Activated naive CD4-positive, alpha-beta T cell treated with anti-CD3 and anti-CD28 coated beads, Interleukin-2, amount 10 ng/mL, durations not matched to agents 7 days and 5 days (primary cell): Measurements from ENCODE around the gene SETD5.
"Not testable (repeated sequence)": the region's sequence is repeated elsewhere in the genome, so short reads cannot be mapped to it uniquely, and the experiment has no call there.

Experiments
- CTCF ChIA-PET: fragments of 350-600 bp; sonication (Branson Sonifier 250); formaldehyde crosslinking; loops from one replicate; lab custom pipeline; 2021; ENCODE audit warnings: antibody characterized with exemption; lab: Charles Lee
- DNase-seq: peaks from one replicate; pipeline ENCODE4 v3.0.0-alpha.2; 2020
- H3K27ac Mint-ChIP-seq: one replicate; pipeline ENCODE4 v1.8.0; 2021; ENCODE audit warnings: mild to moderate bottlenecking, moderate library complexity, mixed read lengths
- H3K27me3 Mint-ChIP-seq: one replicate; pipeline ENCODE4 v1.8.0; 2021; ENCODE audit warnings: mild to moderate bottlenecking, mixed read lengths
- H3K36me3 Mint-ChIP-seq: one replicate; pipeline ENCODE4 v1.8.0; 2021; ENCODE audit warnings: mixed read lengths
- H3K4me1 Mint-ChIP-seq: one replicate; pipeline ENCODE4 v1.8.0; 2021; ENCODE audit warnings: mixed read lengths
- H3K4me3 Mint-ChIP-seq: one replicate; pipeline ENCODE4 v1.8.0; 2021; ENCODE audit warnings: mild to moderate bottlenecking, moderate library complexity, mixed read lengths
- H3K9me3 Mint-ChIP-seq: one replicate; pipeline ENCODE4 v1.8.0; 2021; ENCODE audit warnings: mixed read lengths

Gene SETD5

GRCh38 chr3:9474482-9474881 lies 77.1 kb downstream of the SETD5 start:
- CTCF ChIA-PET, result no interaction called here
- no peaks in the 10 kb centered on the region for H3K27me3 Mint-ChIP-seq
- no peak for DNase-seq
- no peaks in the 10 kb centered on the region for H3K9me3 Mint-ChIP-seq
- H3K36me3 Mint-ChIP-seq, result peaks cover 79% of the 10 kb centered on the region
- H3K4me1 Mint-ChIP-seq, result no peaks in the 10 kb centered on the region
- no peak overlapping the region for H3K27ac Mint-ChIP-seq
- no peak overlapping the region for H3K4me3 Mint-ChIP-seq

DNA sequence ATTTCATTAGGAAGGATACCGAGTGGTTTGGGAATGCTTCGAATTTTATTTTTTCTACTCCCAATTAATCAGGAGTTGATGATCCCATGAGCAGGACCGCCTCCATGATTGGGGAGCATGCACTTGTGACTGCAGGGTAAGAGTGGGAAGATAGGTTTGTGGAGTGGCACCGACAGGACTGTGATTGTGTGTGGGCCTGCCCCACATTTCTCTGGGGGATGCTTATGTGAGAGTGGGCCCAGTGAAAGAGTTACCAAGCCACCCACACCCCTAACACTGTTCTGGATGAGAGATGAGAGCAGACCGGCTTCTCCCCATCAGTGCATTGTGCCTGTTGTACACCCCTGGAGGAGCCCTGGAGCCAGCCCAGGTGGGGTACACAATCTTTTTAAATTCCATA lies 79.5 kb downstream of the SETD5 start:
- H3K36me3 Mint-ChIP-seq, result peaks cover 69% of the 10 kb centered on the region
- H3K4me1 Mint-ChIP-seq, result no peaks in the 10 kb centered on the region
- DNase-seq, result no peak
- H3K27me3 Mint-ChIP-seq, result no peaks in the 10 kb centered on the region
- H3K27ac Mint-ChIP-seq, result no peak overlapping the region
- H3K9me3 Mint-ChIP-seq, result no peaks in the 10 kb centered on the region
- no peak overlapping the region for H3K4me3 Mint-ChIP-seq
- CTCF ChIA-PET, result no interaction called here

GRCh38 chr3:9480265-9480664 lies 82.8 kb downstream of the SETD5 start:
- no peaks in the 10 kb centered on the region for H3K9me3 Mint-ChIP-seq

GRCh38 chr3:9485248-9485647 lies 87.8 kb downstream of the SETD5 start:
- no peak overlapping the region for H3K27ac Mint-ChIP-seq
- no peak overlapping the region for H3K4me3 Mint-ChIP-seq
- peaks cover 26% of the 10 kb centered on the region for H3K36me3 Mint-ChIP-seq
- no peaks in the 10 kb centered on the region for H3K27me3 Mint-ChIP-seq
- H3K4me1 Mint-ChIP-seq, result no peaks in the 10 kb centered on the region
- CTCF ChIA-PET, result no interaction called here
- DNase-seq, result no peak
- no peaks in the 10 kb centered on the region for H3K9me3 Mint-ChIP-seq

More at GRCh38 chr3:9480265-9480664, 82.8 kb downstream of the SETD5 start:
- no peaks in the 10 kb centered on the region for H3K27me3 Mint-ChIP-seq
- CTCF ChIA-PET, result no interaction called here
- peaks cover 50% of the 10 kb centered on the region for H3K36me3 Mint-ChIP-seq
- DNase-seq, result no peak
- H3K4me1 Mint-ChIP-seq, result no peaks in the 10 kb centered on the region
- H3K4me3 Mint-ChIP-seq, result no peak overlapping the region
- H3K27ac Mint-ChIP-seq, result no peak overlapping the region

GRCh38 chr3:9491506-9491905 lies 94.1 kb downstream of the SETD5 start:
- CTCF ChIA-PET, result interaction anchor here (0.7 to 3.3 kb wide), 3 partner anchors 10 to 138 kb away, joined by 3 to 17 read pairs (median 6); no protein-coding TSS in a partner anchor
- Mint-ChIP-seq H3K4me1 (no peaks in the 10 kb centered on the region), H3K9me3 (no peaks in the 10 kb centered on the region), H3K4me3 (no peak overlapping the region), H3K27me3 (no peaks in the 10 kb centered on the region), H3K27ac (no peak overlapping the region), H3K36me3 (peaks cover 9% of the 10 kb centered on the region)
- no peak for DNase-seq

DNA sequence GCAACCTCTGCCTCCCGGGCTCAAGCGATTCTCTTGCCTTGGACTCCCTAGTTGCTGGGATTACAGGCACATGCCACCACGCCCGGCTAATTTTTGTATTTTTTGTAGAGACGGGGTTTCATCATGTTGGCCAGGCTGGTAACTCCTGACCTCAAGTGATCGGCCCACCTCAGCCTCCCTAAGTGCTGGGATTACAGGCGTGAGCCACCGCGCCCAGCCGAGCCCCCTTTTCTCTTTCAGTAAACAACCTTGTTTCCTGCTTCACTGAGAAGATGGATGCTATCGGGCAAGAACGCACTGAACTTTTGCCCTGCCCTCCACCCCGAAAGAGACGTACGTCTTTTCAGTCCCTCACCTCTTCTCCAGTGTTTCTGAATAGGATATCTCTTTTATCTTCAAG lies 96.6 kb downstream of the SETD5 start:
- H3K27ac Mint-ChIP-seq, H3K36me3 Mint-ChIP-seq, DNase-seq, H3K4me3 Mint-ChIP-seq, H3K4me1 Mint-ChIP-seq, H3K9me3 Mint-ChIP-seq: not testable (repeated sequence)
- CTCF ChIA-PET, result interaction anchor here (3.3 kb wide), 1 partner anchor 10 kb away, joined by 17 read pairs; no protein-coding TSS in a partner anchor
- H3K27me3 Mint-ChIP-seq, result peaks cover 11% of the 10 kb centered on the region

DNA sequence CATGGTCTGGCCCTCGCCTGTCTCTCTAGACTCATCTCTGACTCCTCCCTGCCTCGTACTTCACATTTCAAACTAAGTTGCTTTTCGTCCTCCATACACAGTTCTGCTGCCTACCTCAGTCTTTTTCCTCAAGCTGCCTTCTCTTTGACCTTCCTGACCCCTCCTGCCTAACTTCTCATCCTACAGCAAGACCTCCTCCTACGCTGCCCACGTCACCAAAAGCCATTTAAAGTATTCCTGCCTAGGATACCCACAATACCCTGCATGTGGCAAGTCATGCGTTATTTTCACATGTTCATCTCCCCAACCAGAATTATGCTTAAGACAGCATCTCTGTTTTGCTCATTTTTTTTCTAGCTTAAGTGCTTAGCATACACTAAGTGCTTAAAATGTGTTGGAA lies 99.5 kb downstream of the SETD5 start:
- Mint-ChIP-seq H3K27ac (no peak overlapping the region), H3K9me3 (no peaks in the 10 kb centered on the region), H3K27me3 (peaks cover 39% of the 10 kb centered on the region), H3K4me1 (peaks cover 2% of the 10 kb centered on the region), H3K36me3 (peaks cover 2% of the 10 kb centered on the region), H3K4me3 (no peak overlapping the region)
- DNase-seq, result no peak
- CTCF ChIA-PET, result interaction anchor here (2.5 kb wide), 1 partner anchor 144 kb away, joined by 11 read pairs; no protein-coding TSS in a partner anchor

DNA sequence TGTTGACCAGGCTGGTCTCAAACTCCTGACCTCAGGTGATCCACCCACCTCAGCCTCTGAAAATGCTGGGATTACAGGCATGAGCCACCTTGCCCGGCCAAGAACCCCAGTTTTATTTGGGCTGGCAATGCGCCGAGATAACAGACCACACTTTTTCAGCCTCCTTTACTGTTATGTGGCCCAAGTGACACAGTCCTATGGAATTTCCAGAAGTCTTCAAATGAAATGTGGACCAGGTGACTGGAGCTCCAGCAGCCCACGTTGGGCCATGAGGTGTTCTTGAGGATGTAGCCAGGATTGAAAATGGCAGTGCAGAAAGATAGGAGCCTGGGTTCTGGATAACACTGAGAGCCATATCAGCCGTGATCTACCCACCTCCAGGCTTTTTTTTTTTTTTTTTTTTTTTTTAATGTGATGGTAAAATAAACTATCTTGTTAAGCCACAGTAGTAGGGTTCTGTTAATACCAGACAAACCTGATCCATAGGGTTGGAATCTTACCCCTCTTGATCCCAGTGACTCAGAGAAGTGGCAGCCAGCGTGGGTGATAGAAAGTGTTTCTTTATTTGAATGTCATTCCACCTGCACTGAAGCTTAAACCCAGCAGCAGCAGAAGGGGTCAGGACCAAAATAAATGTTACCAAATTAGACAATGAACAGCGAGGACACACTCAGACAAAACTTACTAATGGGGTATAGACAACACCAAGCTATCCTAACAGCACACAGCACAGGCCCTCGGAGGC lies 100.6 kb downstream of the SETD5 start:
- no peak for DNase-seq
- Mint-ChIP-seq H3K9me3 (no peaks in the 10 kb centered on the region), H3K36me3 (no peaks in the 10 kb centered on the region), H3K4me3 (no peak overlapping the region), H3K27ac (no peak overlapping the region), H3K27me3 (peaks cover 43% of the 10 kb centered on the region), H3K4me1 (peaks cover 2% of the 10 kb centered on the region)
- CTCF ChIA-PET, result interaction anchor here (0.6 to 2.5 kb wide), 2 partner anchors 145 to 415 kb away, joined by 3 to 11 read pairs; no protein-coding TSS in a partner anchor

- no peak overlapping the region for H3K27ac Mint-ChIP-seq
- no peaks in the 10 kb centered on the region for H3K9me3 Mint-ChIP-seq
- CTCF ChIA-PET, result interaction anchor here (2.5 kb wide), 1 partner anchor 145 kb away, joined by 11 read pairs; no protein-coding TSS in a partner anchor
- H3K4me1 Mint-ChIP-seq, result peaks cover 2% of the 10 kb centered on the region
- no peaks in the 10 kb centered on the region for H3K36me3 Mint-ChIP-seq
- no peak overlapping the region for H3K4me3 Mint-ChIP-seq
- H3K27me3 Mint-ChIP-seq, result peaks cover 47% of the 10 kb centered on the region
- no peak for DNase-seq
Measured at GRCh38 chr3:9498781-9499180, 101.4 kb downstream of the SETD5 start.

DNA sequence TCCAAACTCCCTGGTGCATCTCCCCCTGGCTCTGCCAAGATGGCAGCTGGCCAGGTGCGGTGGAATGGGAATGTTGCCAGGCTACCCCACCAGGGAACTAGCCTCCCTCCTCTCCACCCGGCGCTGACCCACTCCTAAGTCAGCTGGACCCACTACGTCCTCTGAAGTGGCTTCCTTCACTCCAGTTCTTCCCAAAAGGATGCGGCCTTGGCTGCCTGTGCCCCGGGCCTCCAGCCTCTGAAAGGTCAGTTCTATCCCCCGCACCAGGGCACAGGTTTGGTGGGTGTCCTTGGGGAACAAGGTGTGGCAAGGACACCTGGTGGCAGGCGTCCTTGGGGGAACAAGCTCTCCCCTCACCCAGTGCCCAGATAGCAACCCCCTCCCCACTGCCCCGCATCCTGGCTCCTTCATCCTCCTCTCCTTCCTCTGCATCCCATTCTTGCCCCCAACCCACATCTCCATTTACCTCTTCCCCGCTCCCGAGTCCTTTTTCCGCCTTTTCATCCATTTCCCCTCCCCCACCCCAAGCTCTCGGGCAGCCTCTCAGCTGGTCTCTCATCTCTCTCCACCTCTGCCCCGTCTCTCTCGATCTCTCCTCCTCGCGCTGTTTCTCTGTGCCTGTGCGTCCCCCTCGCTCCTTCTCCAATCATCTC lies 102.2 kb downstream of the SETD5 start:
- Mint-ChIP-seq H3K27ac (no peak overlapping the region), H3K27me3 (peaks cover 47% of the 10 kb centered on the region), H3K36me3 (no peaks in the 10 kb centered on the region), H3K9me3 (no peaks in the 10 kb centered on the region), H3K4me1 (peaks cover 2% of the 10 kb centered on the region), H3K4me3 (no peak overlapping the region)
- CTCF ChIA-PET, result interaction anchor here (1.0 kb wide), 1 partner anchor 228 kb away, joined by 5 read pairs; no protein-coding TSS in a partner anchor
- DNase-seq, result no peak

- Mint-ChIP-seq H3K4me3 (no peak overlapping the region), H3K9me3 (no peaks in the 10 kb centered on the region), H3K27me3 (peaks cover 47% of the 10 kb centered on the region), H3K27ac (no peak overlapping the region), H3K36me3 (no peaks in the 10 kb centered on the region), H3K4me1 (peaks cover 2% of the 10 kb centered on the region)
- DNase-seq, result peak; percentile 82
- CTCF ChIA-PET, result interaction anchor here (0.6 to 4.5 kb wide), 7 partner anchors 8 to 227 kb away, joined by 3 to 29 read pairs (median 5); partner anchors contain the start of gene MTMR14
Measured at GRCh38 chr3:9500108-9501050, 103.0 kb downstream of the SETD5 start.

DNA sequence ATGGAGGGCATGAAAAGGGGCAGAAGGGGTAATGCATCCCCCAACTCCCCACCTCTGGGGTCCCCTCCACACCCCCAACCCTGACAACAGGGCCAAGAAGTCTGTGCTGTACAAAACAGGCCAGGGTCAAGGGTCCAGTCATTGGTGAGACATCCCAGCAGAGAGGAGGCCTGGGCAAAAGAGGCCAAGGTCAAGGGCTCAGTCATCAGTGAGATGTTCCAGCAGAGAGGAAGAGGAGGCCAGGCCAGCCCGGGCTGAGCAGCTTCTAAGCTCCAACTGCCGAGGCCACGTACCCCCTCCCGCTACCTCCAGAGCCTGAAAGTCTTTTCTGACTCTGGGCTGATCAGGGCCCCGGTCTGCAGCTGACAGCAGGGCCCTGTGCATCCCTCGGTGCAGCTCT lies 103.8 kb downstream of the SETD5 start:
- Mint-ChIP-seq H3K4me3 (no peak overlapping the region), H3K36me3 (no peaks in the 10 kb centered on the region), H3K27ac (no peak overlapping the region), H3K27me3 (peaks cover 53% of the 10 kb centered on the region), H3K9me3 (no peaks in the 10 kb centered on the region), H3K4me1 (peaks cover 2% of the 10 kb centered on the region)
- no peak for DNase-seq
- CTCF ChIA-PET, result interaction anchor here (0.6 to 4.5 kb wide), 8 partner anchors 9 to 226 kb away, joined by 3 to 29 read pairs (median 4); partner anchors contain the start of gene MTMR14

- Mint-ChIP-seq H3K9me3 (no peaks in the 10 kb centered on the region), H3K4me3 (no peak overlapping the region), H3K4me1 (peaks cover 2% of the 10 kb centered on the region), H3K27me3 (peaks cover 61% of the 10 kb centered on the region), H3K27ac (no peak overlapping the region), H3K36me3 (no peaks in the 10 kb centered on the region)
- peak; percentile 85 for DNase-seq
- CTCF ChIA-PET, result interaction anchor here (0.7 to 4.5 kb wide), 16 partner anchors 11 to 310 kb away, joined by 3 to 29 read pairs (median 4); no protein-coding TSS in a partner anchor
Measured at GRCh38 chr3:9503283-9503682, 105.9 kb downstream of the SETD5 start.
